OCI-LY1 (cell line): ENCODE results near the gene TRAF3IP1.

Source experiments
- H2AFZ ChIP-seq: fragments of 200-600 bp; sonication (generic), shearing (Covaris generic); 2 replicates; pipeline ENCODE4 v1.6.0; 2014; ENCODE audit warnings: antibody characterized with exemption, mild to moderate bottlenecking, low read length
- H3F3A ChIP-seq: fragments of 200-600 bp; sonication (generic), shearing (Covaris generic); 2 replicates; pipeline ENCODE4 v1.6.0; 2014; ENCODE audit warnings: mild to moderate bottlenecking, antibody characterized with exemption, low read length, moderate library complexity; ENCODE audit not compliant: insufficient read depth
- H3K27ac ChIP-seq: fragments of 200-600 bp; sonication (generic); 2 replicates; pipeline ENCODE4 v1.5.1; 2014; ENCODE audit warnings: low read length, mixed run types, mild to moderate bottlenecking, low read depth; ENCODE audit not compliant: poor library complexity, severe bottlenecking
- H3K27me3 ChIP-seq: fragments of 200-600 bp; sonication (generic); 2 replicates; pipeline ENCODE4 v1.6.0; 2014; ENCODE audit warnings: antibody characterized with exemption, mild to moderate bottlenecking, low read length, moderate library complexity; ENCODE audit not compliant: insufficient read depth
- H3K36me3 ChIP-seq: fragments of 200-600 bp; sonication (generic); 2 replicates; pipeline ENCODE4 v1.6.1; 2014; ENCODE audit warnings: mild to moderate bottlenecking, antibody characterized with exemption, low read length, moderate library complexity, mixed read lengths; ENCODE audit not compliant: insufficient read depth
- H3K4me1 ChIP-seq: fragments of 200-600 bp; sonication (generic); 2 replicates; pipeline ENCODE4 v1.5.1; 2014; ENCODE audit warnings: mild to moderate bottlenecking, low read length, moderate library complexity; ENCODE audit not compliant: insufficient read depth, severe bottlenecking
- H3K4me2 ChIP-seq: fragments of 200-600 bp; sonication (generic), shearing (Covaris generic); 2 replicates; pipeline ENCODE4 v1.6.1; 2014; ENCODE audit warnings: low read length
- H3K4me3 ChIP-seq: fragments of 200-600 bp; sonication (generic); 2 replicates; pipeline ENCODE4 v1.5.1; 2014; ENCODE audit warnings: low read length, low read depth, mild to moderate bottlenecking, mixed read lengths; ENCODE audit not compliant: poor library complexity, severe bottlenecking
- H3K79me2 ChIP-seq: fragments of 200-600 bp; shearing (Covaris generic); 2 replicates; pipeline ENCODE4 v1.6.1; 2016; ENCODE audit warnings: mixed run types, low read length, mixed read lengths; ENCODE audit not compliant: insufficient read depth
- H3K9ac ChIP-seq: fragments of 200-600 bp; sonication (generic), shearing (Covaris generic); 2 replicates; pipeline ENCODE4 v1.6.1; 2014; ENCODE audit warnings: mild to moderate bottlenecking, low read length, mixed read lengths
- H3K9me2 ChIP-seq: fragments of 200-600 bp; sonication (generic), shearing (Covaris generic); 2 replicates; pipeline ENCODE4 v1.6.1; 2014; ENCODE audit warnings: low read depth, mild to moderate bottlenecking, low read length, mixed read lengths
- H3K9me3 ChIP-seq: fragments of 200-600 bp; shearing (Covaris generic); 2 replicates; pipeline ENCODE4 v1.6.1; 2014; ENCODE audit warnings: low read length, mixed read lengths
- H4K20me1 ChIP-seq: fragments of 200-600 bp; sonication (generic), shearing (Covaris generic); 2 replicates; pipeline ENCODE4 v1.6.0; 2016; ENCODE audit warnings: mild to moderate bottlenecking, low read length; ENCODE audit not compliant: insufficient read depth
- CTCF ChIP-seq: fragments of 200-600 bp; sonication (generic), shearing (Covaris generic); IDR thresholded peaks from 2 replicates; pipeline ENCODE4 v1.5.1; 2017; ENCODE audit warnings: mild to moderate bottlenecking, antibody characterized with exemption, low read length, moderate library complexity, mixed read lengths
- EZH2 ChIP-seq: fragments of 200-600 bp; sonication (generic), shearing (Covaris generic); IDR thresholded peaks from 2 replicates; pipeline ENCODE4 v1.8.0; 2017; ENCODE audit warnings: borderline replicate concordance, mixed run types, mild to moderate bottlenecking, antibody characterized with exemption, low read length, moderate library complexity, mixed read lengths

Gene TRAF3IP1

GRCh38 chr2:238302087-238302486 is 18.2 kb upstream of the TRAF3IP1 start:
- Histone ChIP-seq H3K4me3 (no peak overlapping the region), H3K36me3 (no peaks in the 10 kb centered on the region), H3K9ac (no peak overlapping the region), H3K27ac (no peak overlapping the region), H3K9me3 (no peaks in the 10 kb centered on the region), H3K4me2 (no peak overlapping the region), H3K79me2 (no peaks in the 10 kb centered on the region), H4K20me1 (no peaks in the 10 kb centered on the region), H3F3A (no peaks in the 10 kb centered on the region), H3K27me3 (peaks cover 5% of the 10 kb centered on the region; the same call in 1 of the 2 replicates), H3K4me1 (peaks cover 13% of the 10 kb centered on the region), H2AFZ (no peak overlapping the region), H3K9me2 (no peaks in the 10 kb centered on the region)
- TF ChIP-seq EZH2 (no peak), CTCF (no peak)

DNA sequence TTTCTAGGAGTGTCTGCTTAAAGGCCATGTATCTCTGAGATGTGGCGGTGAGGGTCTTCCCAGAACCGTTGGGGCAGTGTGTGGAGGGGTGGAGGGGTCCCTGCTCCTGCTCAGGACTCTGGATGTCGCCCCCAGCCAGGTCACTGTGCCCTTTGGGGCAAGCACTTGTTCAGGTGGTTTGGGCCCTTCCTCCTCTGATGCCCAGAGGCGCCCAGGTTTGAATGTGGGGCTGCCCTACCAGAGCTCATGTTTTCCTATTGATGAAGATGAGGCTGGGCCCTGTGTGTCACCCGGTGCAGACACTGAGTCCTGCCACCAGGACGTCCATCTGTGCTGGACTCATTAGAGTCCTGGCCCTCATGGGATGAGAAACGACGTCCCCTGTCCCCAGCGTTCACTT is 17.6 kb upstream of the TRAF3IP1 start:
- no peaks in the 10 kb centered on the region for H3K9me2 ChIP-seq
- no peaks in the 10 kb centered on the region for H3K36me3 ChIP-seq
- H3F3A ChIP-seq: no peaks in the 10 kb centered on the region

GRCh38 chr2:238304116-238304515 is 16.2 kb upstream of the TRAF3IP1 start:
- Histone ChIP-seq H3K4me2 (no peak overlapping the region), H3K9me3 (no peaks in the 10 kb centered on the region), H3K79me2 (no peaks in the 10 kb centered on the region), H3F3A (no peaks in the 10 kb centered on the region), H4K20me1 (no peaks in the 10 kb centered on the region), H3K4me3 (no peak overlapping the region), H3K4me1 (peaks cover 13% of the 10 kb centered on the region), H3K9ac (no peak overlapping the region), H3K27me3 (peaks cover 5% of the 10 kb centered on the region; the same call in 1 of the 2 replicates), H3K9me2 (no peaks in the 10 kb centered on the region), H2AFZ (no peak overlapping the region), H3K27ac (no peak overlapping the region), H3K36me3 (no peaks in the 10 kb centered on the region)
- TF ChIP-seq CTCF (no peak), EZH2 (no peak)

More for the DNA sequence above, 17.6 kb upstream of the TRAF3IP1 start:
- Histone ChIP-seq H3K27ac (no peak overlapping the region), H3K4me3 (no peak overlapping the region), H3K27me3 (peaks cover 5% of the 10 kb centered on the region; the same call in 1 of the 2 replicates), H4K20me1 (no peaks in the 10 kb centered on the region), H3K9ac (no peak overlapping the region), H3K79me2 (no peaks in the 10 kb centered on the region), H3K9me3 (no peaks in the 10 kb centered on the region), H3K4me2 (no peak overlapping the region), H3K4me1 (peaks cover 13% of the 10 kb centered on the region), H2AFZ (no peak overlapping the region)
- TF ChIP-seq CTCF (no peak), EZH2 (no peak)
